Endothelial cell of umbilical vein (primary cell): ENCODE measurements around the gene MYMK. TPM values are rescaled to one million over a fixed set of nuclear protein-coding genes. Genes with fewer than 3 reads are reported as not detected.

Experiments used
- BruUV-seq: library from RNA; stranded (reverse); fragments of 400-500 nt; replicated peaks from 2 replicates; lab custom pipeline; 2021; lab: Mats Ljungman, UMichigan
- CTCF ChIA-PET: fragments of 300-600, 350-600 bp; sonication (Branson Sonifier 250); formaldehyde crosslinking; loops from one replicate; lab custom pipeline; 2021; ENCODE audit warnings: antibody characterized with exemption, inconsistent platforms; lab: Charles Lee
- POLR2A ChIA-PET: fragments of 300-600, 350-600 bp; sonication (Branson Sonifier 250); formaldehyde crosslinking; loops from one replicate; lab custom pipeline; 2021; ENCODE audit warnings: antibody characterized with exemption, inconsistent platforms; lab: Charles Lee
- DNase-seq: peaks from one replicate; pipeline ENCODE4 v3.0.0-alpha.2; 2011; ENCODE audit warnings: low read depth, low spot score
- FAIRE-seq: peaks from 2 replicates; lab custom pipeline; 2011; peaks lifted over from hg19 to GRCh38; lab: Jason Lieb, UNC
- H2AFZ ChIP-seq: 2 replicates; pipeline ENCODE4 v1.6.0; 2012; ENCODE audit warnings: low read depth, low read length, control low read depth, inconsistent platforms
- H3K27ac ChIP-seq: 2 replicates; pipeline ENCODE4 v1.5.1; 2011; ENCODE audit warnings: low read depth, mild to moderate bottlenecking, control low read depth, low read length, moderate library complexity; ENCODE audit not compliant: insufficient read depth
- H3K27me3 ChIP-seq, 2 experiments: 2 replicates each; pipeline versions ENCODE4 v1.6.0 to v1.6.1; 2011; ENCODE audit warnings: low read length in 2 of 2, mixed read lengths in 1 of 2; ENCODE audit not compliant: control insufficient read depth in 2 of 2, insufficient read depth in 2 of 2
- H3K36me3 ChIP-seq, 2 experiments: 2 replicates in 1 of 2; 3 replicates in 1 of 2; pipeline ENCODE4 v1.5.1; 2011; ENCODE audit warnings: low read length in 2 of 2, mild to moderate bottlenecking in 1 of 2, moderate library complexity in 1 of 2; ENCODE audit not compliant: control insufficient read depth in 2 of 2, insufficient read depth in 2 of 2; ENCODE audit errors: extremely low read depth in 1 of 2
- H3K4me1 ChIP-seq: 3 replicates; pipeline ENCODE4 v1.5.1; 2011; ENCODE audit warnings: mild to moderate bottlenecking, low read length; ENCODE audit not compliant: control insufficient read depth, insufficient read depth; ENCODE audit errors: extremely low read depth
- H3K4me2 ChIP-seq: 2 replicates; pipeline ENCODE4 v1.6.1; 2011; ENCODE audit warnings: low read length, control low read depth, mixed read lengths; ENCODE audit not compliant: insufficient read depth
- H3K4me3 ChIP-seq, 3 experiments: fragments of 200-600 bp in 1 of 3; sonication (generic), shearing (Covaris generic) in 1 of 3; replicated peaks in 1 of 3; 2 replicates each; pipeline ENCODE4 v1.5.1; 2011 to 2016; ENCODE audit warnings: control low read depth in 3 of 3, low read length in 3 of 3, mild to moderate bottlenecking in 2 of 3, inconsistent platforms in 1 of 3, low read depth in 1 of 3, moderate library complexity in 1 of 3; ENCODE audit not compliant: insufficient read depth in 1 of 3
- H3K79me2 ChIP-seq: 2 replicates; pipeline ENCODE4 v1.6.0; 2012; ENCODE audit warnings: low read length, inconsistent platforms; ENCODE audit not compliant: control insufficient read depth, insufficient read depth
- H3K9ac ChIP-seq: replicated peaks from 2 replicates; pipeline ENCODE3; 2011; ENCODE audit warnings: low read length, control low read depth; ENCODE audit not compliant: insufficient read depth; ENCODE audit errors: extremely low read depth
- H3K9me1 ChIP-seq: replicated peaks from 3 replicates; pipeline ENCODE4 v1.6.0; 2011; ENCODE audit warnings: mild to moderate bottlenecking, low read length; ENCODE audit not compliant: control insufficient read depth, insufficient read depth; ENCODE audit errors: extremely low read depth
- H3K9me3 ChIP-seq: replicated peaks from 2 replicates; pipeline ENCODE4 v1.5.1; 2012; ENCODE audit warnings: low read length, inconsistent platforms; ENCODE audit not compliant: control insufficient read depth, insufficient read depth
- H4K20me1 ChIP-seq: replicated peaks from 2 replicates; pipeline ENCODE3; 2011; ENCODE audit warnings: mild to moderate bottlenecking, low read length; ENCODE audit not compliant: control insufficient read depth, insufficient read depth; ENCODE audit errors: extremely low read depth
- EZH2 ChIP-seq: IDR thresholded peaks from 2 replicates; pipeline ENCODE4 v1.6.1; 2012; ENCODE audit warnings: borderline replicate concordance, low read depth, mild to moderate bottlenecking, moderate library complexity, low read length, inconsistent platforms; ENCODE audit not compliant: severe bottlenecking
- FOS ChIP-seq: IDR thresholded peaks from 2 replicates; pipeline ENCODE4 v1.6.1; 2011; ENCODE audit warnings: mild to moderate bottlenecking, low read length, moderate library complexity, borderline replicate concordance; ENCODE audit not compliant: insufficient read depth
- GATA2 ChIP-seq: IDR thresholded peaks from 2 replicates; pipeline ENCODE4 v1.7.0; 2011; ENCODE audit warnings: low read depth, mild to moderate bottlenecking, moderate library complexity, mixed read lengths, low read length; ENCODE audit not compliant: insufficient read length, insufficient read depth
- JUN ChIP-seq: IDR thresholded peaks from 2 replicates; pipeline ENCODE4 v1.6.1; 2011; ENCODE audit warnings: borderline replicate concordance, low read depth; ENCODE audit not compliant: insufficient read length, insufficient read depth
- MYC ChIP-seq: IDR thresholded peaks from one replicate; pipeline ENCODE4 v1.6.1; 2011; ENCODE audit warnings: mild to moderate bottlenecking, low read depth, low read length
- POLR2A ChIP-seq: IDR thresholded peaks from 2 replicates; pipeline ENCODE4 v1.6.1; 2012; ENCODE audit warnings: low read depth, mild to moderate bottlenecking, control low read depth, low read length
- POLR2AphosphoS5 ChIP-seq: IDR thresholded peaks from 2 replicates; pipeline ENCODE4 v1.6.1; 2012; ENCODE audit warnings: low read depth, mild to moderate bottlenecking, control low read depth, low read length, moderate library complexity; ENCODE audit not compliant: insufficient read depth
- dilution Hi-C: fragments of 300-500 bp; cut with MboI; formaldehyde crosslinking; loops from one replicate; pipeline ENCODE4 v1.15.0; 2019; ENCODE audit warnings: low sequenced_read_pairs; ENCODE audit not compliant: extremely low pct_ligation_motif_present
- intact Hi-C: fragments of 100-400 bp; cut with micrococcal nuclease; formaldehyde crosslinking; loops from one replicate; pipeline ENCODE4 v1.10.0; 2022
- polyA plus RNA-seq, 4 experiments: library from polyadenylated mRNA; depleted of rRNA in 3 of 4; stranded (reverse) in 3 of 4; unstranded in 1 of 4; fragments of >200 nt; gene quantifications; 2 replicates each; pipeline versions ENCODE4 v1.2.1 to v1.2.3, GENCODE V29; 2011 to 2012; ENCODE audit warnings: missing spikeins in 1 of 4
- total RNA-seq: library from RNA; stranded (reverse); gene quantifications from 2 replicates; pipeline ENCODE4 v1.2.3, GENCODE V29; 2021
- TF ChIP-seq, protein P1 (sequence below), 2 donors: IDR thresholded peaks; 1 replicate in 1 of 2; 2 replicates in 1 of 2; pipeline ENCODE4 v1.5.1; 2011; ENCODE audit warnings: low read length in 2 of 2, mild to moderate bottlenecking in 2 of 2, moderate library complexity in 2 of 2, control low read depth in 1 of 2, inconsistent platforms in 1 of 2, low read depth in 1 of 2; ENCODE audit not compliant: insufficient read depth in 1 of 2; ENCODE audit errors: extremely low read depth in 1 of 2
- TF ChIP-seq, protein P2 (sequence below): IDR thresholded peaks from 2 replicates; pipeline ENCODE4 v1.6.1; 2011; ENCODE audit not compliant: insufficient read depth, insufficient read length

MYMK gene
- total and polyA plus RNA-seq, 2 donors (not counting 3 experiments of a cell fraction or from before 2014, with no cell fraction given), result not detected

DNA sequence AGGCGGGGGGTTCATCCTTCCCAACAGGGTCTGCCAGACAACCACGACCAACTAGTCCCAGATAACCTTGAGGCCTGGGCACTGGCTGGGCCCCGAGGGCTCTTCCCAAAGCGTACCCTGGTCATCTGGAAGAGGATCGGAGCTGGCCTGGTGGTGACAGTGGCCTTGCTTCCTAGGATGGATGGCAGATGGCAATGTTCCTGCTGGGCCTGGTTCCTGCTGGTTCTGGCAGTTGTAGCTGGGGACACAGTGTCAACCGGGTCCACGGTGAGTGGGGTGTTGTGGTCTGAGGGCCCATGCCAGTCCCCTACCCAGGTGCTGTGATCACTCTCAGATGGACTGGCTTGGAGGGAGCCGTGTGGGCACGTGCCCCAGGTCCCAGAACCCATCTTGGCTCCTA is 11.8 kb upstream of the MYMK start:
- H3K27ac ChIP-seq, result no peak overlapping the region
- H3K4me2 ChIP-seq, result no peak overlapping the region
- H3K27me3 ChIP-seq, result peaks cover 12 to 15% of the 10 kb centered on the region in 2 experiments
- FAIRE-seq, result no peak
- H3K36me3 ChIP-seq, result no peaks in the 10 kb centered on the region
- intact Hi-C loops (no loop called here), dilution Hi-C loops (no loop called here)
- H3K4me1 ChIP-seq, result no peaks in the 10 kb centered on the region
- H3K9me1 ChIP-seq, result no peaks in the 10 kb centered on the region
- DNase-seq, result no peak
- BruUV-seq, result no TSS peak
- H3K4me3 ChIP-seq, result no peak overlapping the region
- no peak overlapping the region for H3K9ac ChIP-seq
- ChIA-PET POLR2A (no interaction called here), CTCF (no interaction called here)
- no peaks in the 10 kb centered on the region for H4K20me1 ChIP-seq
- TF ChIP-seq FOS, result no peak
- no peak for TF ChIP-seq JUN
- TF ChIP-seq, protein P1, sequence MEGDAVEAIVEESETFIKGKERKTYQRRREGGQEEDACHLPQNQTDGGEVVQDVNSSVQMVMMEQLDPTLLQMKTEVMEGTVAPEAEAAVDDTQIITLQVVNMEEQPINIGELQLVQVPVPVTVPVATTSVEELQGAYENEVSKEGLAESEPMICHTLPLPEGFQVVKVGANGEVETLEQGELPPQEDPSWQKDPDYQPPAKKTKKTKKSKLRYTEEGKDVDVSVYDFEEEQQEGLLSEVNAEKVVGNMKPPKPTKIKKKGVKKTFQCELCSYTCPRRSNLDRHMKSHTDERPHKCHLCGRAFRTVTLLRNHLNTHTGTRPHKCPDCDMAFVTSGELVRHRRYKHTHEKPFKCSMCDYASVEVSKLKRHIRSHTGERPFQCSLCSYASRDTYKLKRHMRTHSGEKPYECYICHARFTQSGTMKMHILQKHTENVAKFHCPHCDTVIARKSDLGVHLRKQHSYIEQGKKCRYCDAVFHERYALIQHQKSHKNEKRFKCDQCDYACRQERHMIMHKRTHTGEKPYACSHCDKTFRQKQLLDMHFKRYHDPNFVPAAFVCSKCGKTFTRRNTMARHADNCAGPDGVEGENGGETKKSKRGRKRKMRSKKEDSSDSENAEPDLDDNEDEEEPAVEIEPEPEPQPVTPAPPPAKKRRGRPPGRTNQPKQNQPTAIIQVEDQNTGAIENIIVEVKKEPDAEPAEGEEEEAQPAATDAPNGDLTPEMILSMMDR (IDR thresholded peaks at IDR 0.05; ENCODE audit: extremely low read depth in 1 of 2, insufficient read depth in 1 of 2, low read depth in 1 of 2, low read length in 2 of 2), result no peak
- TF ChIP-seq GATA2, result no peak
- no peak for TF ChIP-seq MYC
- TF ChIP-seq POLR2A, result no peak
- TF ChIP-seq, protein P2, sequence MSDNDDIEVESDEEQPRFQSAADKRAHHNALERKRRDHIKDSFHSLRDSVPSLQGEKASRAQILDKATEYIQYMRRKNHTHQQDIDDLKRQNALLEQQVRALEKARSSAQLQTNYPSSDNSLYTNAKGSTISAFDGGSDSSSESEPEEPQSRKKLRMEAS, result no peak
- no peak for TF ChIP-seq EZH2
- no peak for TF ChIP-seq POLR2AphosphoS5
- no peaks in the 10 kb centered on the region for H3K79me2 ChIP-seq
- H2AFZ ChIP-seq, result no peak overlapping the region
- H3K9me3 ChIP-seq, result no peaks in the 10 kb centered on the region
